Measurements from ENCODE around the gene ADNP. TPM values are rescaled to one million over a fixed set of nuclear protein-coding genes. Genes with fewer than 3 reads are reported as not detected.

Gene ADNP
- total RNA-seq, 4 donors from 2014 or later: 51.4 to 67.2 (median 55.4) TPM

- no peak for ATAC-seq
- no peaks in the 10 kb centered on the region for H3K9me3 ChIP-seq
- H3K4me3 ChIP-seq: no peak overlapping the region
- H3K4me1 ChIP-seq: no peaks in the 10 kb centered on the region
- TF ChIP-seq EP300 (IDR thresholded peaks at IDR 0.05) (no peak), POLR2A (IDR thresholded peaks at IDR 0.05) (no peak), POLR2AphosphoS5 (IDR thresholded peaks at IDR 0.05) (no peak)
- TF ChIP-seq, protein P1, sequence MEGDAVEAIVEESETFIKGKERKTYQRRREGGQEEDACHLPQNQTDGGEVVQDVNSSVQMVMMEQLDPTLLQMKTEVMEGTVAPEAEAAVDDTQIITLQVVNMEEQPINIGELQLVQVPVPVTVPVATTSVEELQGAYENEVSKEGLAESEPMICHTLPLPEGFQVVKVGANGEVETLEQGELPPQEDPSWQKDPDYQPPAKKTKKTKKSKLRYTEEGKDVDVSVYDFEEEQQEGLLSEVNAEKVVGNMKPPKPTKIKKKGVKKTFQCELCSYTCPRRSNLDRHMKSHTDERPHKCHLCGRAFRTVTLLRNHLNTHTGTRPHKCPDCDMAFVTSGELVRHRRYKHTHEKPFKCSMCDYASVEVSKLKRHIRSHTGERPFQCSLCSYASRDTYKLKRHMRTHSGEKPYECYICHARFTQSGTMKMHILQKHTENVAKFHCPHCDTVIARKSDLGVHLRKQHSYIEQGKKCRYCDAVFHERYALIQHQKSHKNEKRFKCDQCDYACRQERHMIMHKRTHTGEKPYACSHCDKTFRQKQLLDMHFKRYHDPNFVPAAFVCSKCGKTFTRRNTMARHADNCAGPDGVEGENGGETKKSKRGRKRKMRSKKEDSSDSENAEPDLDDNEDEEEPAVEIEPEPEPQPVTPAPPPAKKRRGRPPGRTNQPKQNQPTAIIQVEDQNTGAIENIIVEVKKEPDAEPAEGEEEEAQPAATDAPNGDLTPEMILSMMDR (IDR thresholded peaks at IDR 0.05): no peak
- no peak overlapping the region for H3K27ac ChIP-seq
- H3K36me3 ChIP-seq: peaks cover 0 to 93% of the 10 kb centered on the region in 2 donors
- H3K27me3 ChIP-seq: no peaks in the 10 kb centered on the region
- 77 to 100% methylated on average over 2 to 4 of the region's 8 CpGs for WGBS, 2 donors (ENCODE audit: low coverage in 1 of 2)
These were observed 38.8 kb downstream of the ADNP start for GRCh38 chr20:50892394-50892793.

GRCh38 chr20:50891138-50891537, 40.1 kb downstream of the ADNP start:
- Histone ChIP-seq H3K27ac (no peak overlapping the region), H3K4me3 (no peak overlapping the region), H3K9me3 (no peaks in the 10 kb centered on the region), H3K4me1 (no peaks in the 10 kb centered on the region), H3K27me3 (no peaks in the 10 kb centered on the region), H3K36me3 (peaks cover 0 to 81% of the 10 kb centered on the region in 2 donors)
- TF ChIP-seq, protein P1 (IDR thresholded peaks at IDR 0.05): no peak
- TF ChIP-seq POLR2A (IDR thresholded peaks at IDR 0.05) (no peak), EP300 (IDR thresholded peaks at IDR 0.05) (no peak), POLR2AphosphoS5 (IDR thresholded peaks at IDR 0.05) (no peak)
- no peak for ATAC-seq
- WGBS, 2 donors (ENCODE audit: low coverage in 1 of 2): 29 to 75% methylated on average over 1 to 3 of the region's 5 CpGs

GRCh38 chr20:50887576-50887975, 43.7 kb downstream of the ADNP start:
- H3K9me3 ChIP-seq: no peaks in the 10 kb centered on the region
- no peak for ATAC-seq
- peaks cover 0 to 49% of the 10 kb centered on the region in 2 donors for H3K36me3 ChIP-seq
- WGBS, 2 donors (ENCODE audit: low coverage in 1 of 2): 96% methylated on average over 3 of the region's 3 CpGs; no CpG with 5 or more reads in 1 of the 2 donors
- H3K4me3 ChIP-seq: no peak overlapping the region
- no peaks in the 10 kb centered on the region for H3K4me1 ChIP-seq
- no peaks in the 10 kb centered on the region for H3K27me3 ChIP-seq
- no peak overlapping the region for H3K27ac ChIP-seq
- TF ChIP-seq EP300 (IDR thresholded peaks at IDR 0.05) (no peak), POLR2A (IDR thresholded peaks at IDR 0.05) (no peak), POLR2AphosphoS5 (IDR thresholded peaks at IDR 0.05) (no peak)
- TF ChIP-seq, protein P1 (IDR thresholded peaks at IDR 0.05): no peak

- H3K4me1 ChIP-seq: no peaks in the 10 kb centered on the region
- H3K27me3 ChIP-seq: no peaks in the 10 kb centered on the region
- H3K36me3 ChIP-seq: peaks cover 0 to 36% of the 10 kb centered on the region in 2 donors
- 78 to 83% methylated on average over 4 to 7 of the region's 12 CpGs for WGBS, 2 donors (ENCODE audit: low coverage in 1 of 2)
- no peak overlapping the region for H3K4me3 ChIP-seq
- ATAC-seq: no peak
- no peak overlapping the region for H3K27ac ChIP-seq
- no peak for TF ChIP-seq POLR2A (IDR thresholded peaks at IDR 0.05)
- no peak for TF ChIP-seq EP300 (IDR thresholded peaks at IDR 0.05)
- TF ChIP-seq, protein P1 (IDR thresholded peaks at IDR 0.05): no peak
- no peak for TF ChIP-seq POLR2AphosphoS5 (IDR thresholded peaks at IDR 0.05)
- no peaks in the 10 kb centered on the region for H3K9me3 ChIP-seq
These were observed 45.0 kb downstream of the ADNP start for GRCh38 chr20:50886184-50886790.

DNA sequence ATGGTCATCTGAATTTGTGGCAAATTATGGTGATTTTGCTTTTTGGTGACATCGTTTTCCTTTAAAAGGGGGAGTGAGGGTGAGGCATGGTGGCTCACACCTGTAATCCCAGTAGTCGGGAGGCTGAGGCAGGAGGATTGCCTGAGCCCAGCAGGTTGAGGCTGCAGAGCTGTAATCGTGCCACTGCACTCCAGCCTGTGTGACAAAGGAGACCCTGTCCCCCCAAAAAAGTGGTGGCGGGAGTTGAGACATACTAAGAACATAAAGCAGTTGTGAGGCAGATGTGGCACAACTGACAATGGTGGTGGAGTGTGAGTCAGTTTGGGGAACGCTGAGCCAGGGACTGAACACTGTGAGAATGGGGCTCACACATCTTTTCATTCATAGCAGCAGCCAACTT, 45.5 kb downstream of the ADNP start:
- Histone ChIP-seq H3K36me3 (peaks cover 0 to 31% of the 10 kb centered on the region in 2 donors), H3K27me3 (no peaks in the 10 kb centered on the region), H3K27ac (no peak overlapping the region), H3K9me3 (no peaks in the 10 kb centered on the region), H3K4me3 (no peak overlapping the region), H3K4me1 (no peaks in the 10 kb centered on the region)
- ATAC-seq: no peak
- 90 to 94% methylated on average over 4 to 5 of the region's 5 CpGs for WGBS, 2 donors (ENCODE audit: low coverage in 1 of 2)
- TF ChIP-seq, protein P1 (IDR thresholded peaks at IDR 0.05): no peak
- TF ChIP-seq EP300 (IDR thresholded peaks at IDR 0.05) (no peak), POLR2A (IDR thresholded peaks at IDR 0.05) (no peak), POLR2AphosphoS5 (IDR thresholded peaks at IDR 0.05) (no peak)

All from gastroesophageal sphincter (tissue), 4 donors.